ENCODE data around the gene SLC13A5.

Gene SLC13A5

DNA sequence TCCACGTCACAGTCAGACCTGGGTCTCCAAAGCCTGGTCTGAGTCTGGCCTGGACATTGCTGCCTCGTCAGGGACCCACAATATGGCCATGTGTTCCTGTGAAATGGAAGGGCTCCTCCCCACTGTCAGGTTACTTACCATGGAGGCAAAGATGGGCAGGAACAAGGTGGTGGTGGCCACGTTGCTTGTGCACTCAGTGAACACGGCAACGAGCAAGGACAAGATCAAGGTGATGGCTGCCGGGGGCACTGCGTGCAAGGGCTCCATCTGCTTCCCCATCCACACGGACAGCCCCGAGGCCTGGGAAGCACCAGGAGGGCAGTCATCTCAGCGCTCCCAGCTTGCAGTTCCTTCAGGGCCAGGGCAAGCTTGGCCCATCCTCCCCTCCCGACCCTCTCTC, 22.5 kb downstream of the SLC13A5 start:
- Histone ChIP-seq H3K4me2 (ENCODE audit: low read depth, low read length, poor library complexity, severe bottlenecking) (no peak overlapping the region), H3K36me3 (ENCODE audit: insufficient read depth, low read length) (no peaks in the 10 kb centered on the region), H3K9ac (ENCODE audit: low read depth, low read length, poor library complexity, severe bottlenecking) (no peak overlapping the region), H3K79me2 (ENCODE audit: insufficient read depth, low read length) (no peaks in the 10 kb centered on the region), H3K4me3 (ENCODE audit: low read length, poor library complexity, severe bottlenecking) (no peak overlapping the region), H3K9me3 (ENCODE audit: insufficient read depth, low read depth, low read length) (no peaks in the 10 kb centered on the region), H4K20me1 (ENCODE audit: insufficient read depth, low read length, poor library complexity, severe bottlenecking) (no peaks in the 10 kb centered on the region), H3K9me2 (replicated peaks; ENCODE audit: low read depth, low read length) (no peaks in the 10 kb centered on the region), H3F3A (ENCODE audit: low read depth) (no peaks in the 10 kb centered on the region), H2AFZ (ENCODE audit: low read length) (no peak overlapping the region), H3K4me1 (ENCODE audit: insufficient read depth, low read length, poor library complexity, severe bottlenecking) (no peaks in the 10 kb centered on the region), H3K27me3 (ENCODE audit: insufficient read depth, low read length, poor library complexity, severe bottlenecking) (no peaks in the 10 kb centered on the region)
- TF ChIP-seq, protein P1, sequence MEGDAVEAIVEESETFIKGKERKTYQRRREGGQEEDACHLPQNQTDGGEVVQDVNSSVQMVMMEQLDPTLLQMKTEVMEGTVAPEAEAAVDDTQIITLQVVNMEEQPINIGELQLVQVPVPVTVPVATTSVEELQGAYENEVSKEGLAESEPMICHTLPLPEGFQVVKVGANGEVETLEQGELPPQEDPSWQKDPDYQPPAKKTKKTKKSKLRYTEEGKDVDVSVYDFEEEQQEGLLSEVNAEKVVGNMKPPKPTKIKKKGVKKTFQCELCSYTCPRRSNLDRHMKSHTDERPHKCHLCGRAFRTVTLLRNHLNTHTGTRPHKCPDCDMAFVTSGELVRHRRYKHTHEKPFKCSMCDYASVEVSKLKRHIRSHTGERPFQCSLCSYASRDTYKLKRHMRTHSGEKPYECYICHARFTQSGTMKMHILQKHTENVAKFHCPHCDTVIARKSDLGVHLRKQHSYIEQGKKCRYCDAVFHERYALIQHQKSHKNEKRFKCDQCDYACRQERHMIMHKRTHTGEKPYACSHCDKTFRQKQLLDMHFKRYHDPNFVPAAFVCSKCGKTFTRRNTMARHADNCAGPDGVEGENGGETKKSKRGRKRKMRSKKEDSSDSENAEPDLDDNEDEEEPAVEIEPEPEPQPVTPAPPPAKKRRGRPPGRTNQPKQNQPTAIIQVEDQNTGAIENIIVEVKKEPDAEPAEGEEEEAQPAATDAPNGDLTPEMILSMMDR (conservative IDR thresholded peaks at IDR 0.05; ENCODE audit: low read length), result no peak
- TF ChIP-seq EZH2phosphoT487 (IDR thresholded peaks at IDR 0.05; ENCODE audit: borderline replicate concordance), result no peak

DNA sequence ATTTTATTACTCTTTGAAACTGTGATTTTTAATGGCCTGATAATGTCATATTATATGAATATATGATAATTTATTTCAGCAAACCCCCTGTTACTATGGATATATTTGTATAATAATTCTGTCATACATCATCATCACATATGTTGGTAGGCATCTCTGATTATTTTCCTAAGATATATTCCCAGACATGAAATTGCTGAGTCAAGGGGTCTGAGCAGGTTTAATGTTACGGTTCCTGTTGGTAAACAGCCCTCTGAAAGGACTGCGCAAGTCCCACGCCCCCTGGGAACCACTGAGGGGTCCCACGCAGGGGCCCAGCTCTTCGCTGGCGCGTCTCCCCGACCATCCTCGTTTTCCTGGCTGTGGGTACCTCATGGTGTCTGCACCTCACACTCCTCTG, 24.2 kb downstream of the SLC13A5 start:
- Histone ChIP-seq H3K9me3 (ENCODE audit: insufficient read depth, low read depth, low read length) (no peaks in the 10 kb centered on the region), H4K20me1 (ENCODE audit: insufficient read depth, low read length, poor library complexity, severe bottlenecking) (no peaks in the 10 kb centered on the region), H3K36me3 (ENCODE audit: insufficient read depth, low read length) (no peaks in the 10 kb centered on the region), H3K27me3 (ENCODE audit: insufficient read depth, low read length, poor library complexity, severe bottlenecking) (no peaks in the 10 kb centered on the region), H3K4me1 (ENCODE audit: insufficient read depth, low read length, poor library complexity, severe bottlenecking) (no peaks in the 10 kb centered on the region), H3F3A (ENCODE audit: low read depth) (no peaks in the 10 kb centered on the region), H3K79me2 (ENCODE audit: insufficient read depth, low read length) (no peaks in the 10 kb centered on the region), H3K9ac (ENCODE audit: low read depth, low read length, poor library complexity, severe bottlenecking) (no peak overlapping the region), H2AFZ (ENCODE audit: low read length) (no peak overlapping the region), H3K4me2 (ENCODE audit: low read depth, low read length, poor library complexity, severe bottlenecking) (no peak overlapping the region), H3K4me3 (ENCODE audit: low read length, poor library complexity, severe bottlenecking) (no peak overlapping the region), H3K9me2 (replicated peaks; ENCODE audit: low read depth, low read length) (no peaks in the 10 kb centered on the region)
- TF ChIP-seq, protein P1 (conservative IDR thresholded peaks at IDR 0.05; ENCODE audit: low read length), result no peak
- TF ChIP-seq EZH2phosphoT487 (IDR thresholded peaks at IDR 0.05; ENCODE audit: borderline replicate concordance), result no peak

DNA sequence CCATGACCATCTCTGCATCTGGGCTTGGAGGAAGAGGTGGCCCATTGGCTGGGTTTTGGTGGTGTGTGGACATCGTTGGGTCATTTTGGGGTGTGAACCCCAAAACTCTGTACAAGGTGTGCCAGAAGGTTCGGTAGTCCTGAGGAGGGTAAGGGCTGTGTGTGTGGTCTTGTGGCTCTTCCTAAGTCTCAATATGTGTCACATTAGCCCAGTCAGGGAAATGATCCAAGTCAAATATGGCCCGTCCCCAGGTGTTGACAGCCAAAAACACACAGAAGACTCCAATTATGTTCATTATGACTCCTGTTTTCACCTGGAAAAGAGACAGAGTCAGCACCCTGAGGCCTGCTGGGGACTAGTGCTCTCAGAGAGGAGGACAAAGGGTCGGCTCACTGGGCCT, 27.1 kb downstream of the SLC13A5 start:
- no peak for TF ChIP-seq EZH2phosphoT487 (IDR thresholded peaks at IDR 0.05; ENCODE audit: borderline replicate concordance)
- TF ChIP-seq, protein P1 (conservative IDR thresholded peaks at IDR 0.05; ENCODE audit: low read length), result no peak
- Histone ChIP-seq H3K79me2 (ENCODE audit: insufficient read depth, low read length) (no peaks in the 10 kb centered on the region), H3K36me3 (ENCODE audit: insufficient read depth, low read length) (no peaks in the 10 kb centered on the region), H3K9ac (ENCODE audit: low read depth, low read length, poor library complexity, severe bottlenecking) (no peak overlapping the region), H3K27me3 (ENCODE audit: insufficient read depth, low read length, poor library complexity, severe bottlenecking) (no peaks in the 10 kb centered on the region), H3K4me2 (ENCODE audit: low read depth, low read length, poor library complexity, severe bottlenecking) (no peak overlapping the region), H4K20me1 (ENCODE audit: insufficient read depth, low read length, poor library complexity, severe bottlenecking) (no peaks in the 10 kb centered on the region), H3K9me3 (ENCODE audit: insufficient read depth, low read depth, low read length) (no peaks in the 10 kb centered on the region), H3K4me1 (ENCODE audit: insufficient read depth, low read length, poor library complexity, severe bottlenecking) (no peaks in the 10 kb centered on the region), H2AFZ (ENCODE audit: low read length) (no peak overlapping the region), H3F3A (ENCODE audit: low read depth) (no peaks in the 10 kb centered on the region), H3K4me3 (ENCODE audit: low read length, poor library complexity, severe bottlenecking) (no peak overlapping the region), H3K9me2 (replicated peaks; ENCODE audit: low read depth, low read length) (no peaks in the 10 kb centered on the region)
